HCT116 (cell line): ENCODE data around the gene LRRK1. TPM values are rescaled to one million over a fixed set of nuclear protein-coding genes. Genes with fewer than 3 reads are reported as not detected.

Experiments used
- ATAC-seq: fragments of 200-7000 bp; cut with Tn5 transposase; 2 replicates; pipeline ENCODE4 v1.9.1; 2020; ENCODE audit warnings: mild to moderate bottlenecking, moderate library complexity
- BruUV-seq: library from RNA; stranded (reverse); fragments of 400-500 nt; replicated peaks from 2 replicates; lab custom pipeline; 2021; lab: Mats Ljungman, UMichigan
- CTCF ChIA-PET: fragments of 300-600 bp; sonication (Branson Sonifier 250); formaldehyde crosslinking; loops from one replicate; lab custom pipeline; 2021; ENCODE audit warnings: antibody characterized with exemption; lab: Charles Lee
- POLR2A ChIA-PET: fragments of 300-600, 350-600 bp; sonication (Branson Sonifier 250); formaldehyde crosslinking; loops from one replicate; lab custom pipeline; 2021; ENCODE audit warnings: antibody characterized with exemption; lab: Charles Lee
- RAD21 ChIA-PET, 2 experiments: fragments of 300-600 bp; sonication (Branson Sonifier 250); formaldehyde crosslinking; loops; one replicate each; lab custom pipeline; 2023; ENCODE audit warnings: low total read pairs in 2 of 2; ENCODE audit not compliant: uncharacterized antibody in 2 of 2, unreplicated experiment in 2 of 2, low non-redundant PET in 1 of 2; lab: Charles Lee
- DNase-seq: peaks from one replicate; pipeline ENCODE4 v3.0.0-alpha.2; 2010; ENCODE audit warnings: low read depth, low spot score
- H2AFZ ChIP-seq: fragments of 200-600 bp; shearing (Covaris generic), sonication (generic); 2 replicates; pipeline ENCODE4 v1.6.1; 2017; ENCODE audit warnings: low read depth, mixed run types, mixed read lengths, antibody characterized with exemption, low read length; ENCODE audit not compliant: poor library complexity, severe bottlenecking
- H3K27ac ChIP-seq: 2 replicates; pipeline ENCODE4 v1.5.1; 2012; ENCODE audit warnings: low read depth, low read length
- H3K27me3 ChIP-seq: fragments of 200-600 bp; sonication (generic); 2 replicates; pipeline ENCODE4 v1.6.1; 2016; ENCODE audit warnings: mixed run types, low read length, mixed read lengths; ENCODE audit not compliant: insufficient read depth
- H3K36me3 ChIP-seq, 2 experiments: fragments of 200-500 bp in 1 of 2; fragments of 200-600 bp in 1 of 2; sonication (Bioruptor generic) in 1 of 2; sonication (generic) in 1 of 2; 2 replicates each; pipeline versions ENCODE4 v1.5.1 to v1.6.1; 2014 to 2016; ENCODE audit warnings: low read length in 2 of 2, inconsistent platforms in 1 of 2, mixed read lengths in 1 of 2, mixed run types in 1 of 2; ENCODE audit not compliant: insufficient read depth in 2 of 2, control insufficient read depth in 1 of 2
- H3K4me1 ChIP-seq, 2 experiments: fragments of 200-600 bp in 1 of 2; sonication (generic) in 1 of 2; 2 replicates each; pipeline versions ENCODE4 v1.5.1 to v1.6.1; 2012 to 2017; ENCODE audit warnings: low read length in 2 of 2, inconsistent platforms in 1 of 2, mild to moderate bottlenecking in 1 of 2, mixed read lengths in 1 of 2, mixed run types in 1 of 2, moderate library complexity in 1 of 2; ENCODE audit not compliant: insufficient read depth in 2 of 2, control insufficient read depth in 1 of 2
- H3K4me2 ChIP-seq: fragments of 200-600 bp; sonication (generic); 2 replicates; pipeline ENCODE4 v1.6.1; 2017; ENCODE audit warnings: mixed run types, low read length, mixed read lengths
- H3K4me3 ChIP-seq, 2 experiments: fragments of 200-600 bp in 1 of 2; sonication (generic) in 1 of 2; replicated peaks in 1 of 2; 2 replicates each; pipeline ENCODE4 v1.5.1; 2011 to 2016; ENCODE audit warnings: low read length in 2 of 2, control low read depth in 1 of 2, low read depth in 1 of 2, mild to moderate bottlenecking in 1 of 2, mixed read lengths in 1 of 2, mixed run types in 1 of 2
- H3K79me2 ChIP-seq: fragments of 200-600 bp; sonication (generic); 2 replicates; pipeline ENCODE4 v1.6.1; 2017; ENCODE audit warnings: mild to moderate bottlenecking, mixed run types, low read length, moderate library complexity, mixed read lengths; ENCODE audit not compliant: insufficient read depth
- H3K9ac ChIP-seq: fragments of 200-600 bp; sonication (generic); 2 replicates; pipeline ENCODE4 v1.6.1; 2016; ENCODE audit warnings: low read length, mixed read lengths
- H3K9me2 ChIP-seq: fragments of 200-600 bp; sonication (generic), shearing (Covaris generic); 2 replicates; pipeline ENCODE4 v1.6.1; 2017; ENCODE audit warnings: mixed run types, mild to moderate bottlenecking, moderate library complexity; ENCODE audit not compliant: insufficient read depth
- H3K9me3 ChIP-seq, 2 experiments: fragments of 200-500 bp in 1 of 2; fragments of 200-600 bp in 1 of 2; sonication (Bioruptor generic) in 1 of 2; sonication (generic) in 1 of 2; 2 replicates each; pipeline ENCODE4 v1.6.1; 2014 to 2017; ENCODE audit warnings: low read length in 2 of 2, mixed read lengths in 2 of 2, inconsistent platforms in 1 of 2, low read depth in 1 of 2, mild to moderate bottlenecking in 1 of 2, mixed run types in 1 of 2, moderate library complexity in 1 of 2; ENCODE audit not compliant: control insufficient read depth in 1 of 2, insufficient read depth in 1 of 2
- H4K20me1 ChIP-seq: fragments of 200-600 bp; sonication (generic), shearing (Covaris generic); 2 replicates; pipeline ENCODE4 v1.6.1; 2017; ENCODE audit warnings: mixed run types, mild to moderate bottlenecking, moderate library complexity; ENCODE audit not compliant: insufficient read depth
- CBX3 ChIP-seq: IDR thresholded peaks from 2 replicates; pipeline ENCODE4 v1.6.1; 2012; ENCODE audit warnings: low read depth
- CEBPB ChIP-seq: IDR thresholded peaks from 2 replicates; pipeline ENCODE4 v1.6.1; 2012; ENCODE audit warnings: low read depth
- EZH2 ChIP-seq: fragments of 200-600 bp; sonication (generic); IDR thresholded peaks from 2 replicates; pipeline ENCODE4 v1.6.1; 2017; ENCODE audit warnings: antibody characterized with exemption, mixed run types
- EZH2phosphoT487 ChIP-seq: fragments of 200-600 bp; IDR thresholded peaks from 2 replicates; pipeline ENCODE4 v1.6.1; 2018; ENCODE audit warnings: antibody characterized with exemption, borderline replicate concordance
- MAX ChIP-seq: IDR thresholded peaks from 2 replicates; pipeline ENCODE4 v1.6.1; 2012
- POLR2AphosphoS5 ChIP-seq: IDR thresholded peaks from 2 replicates; pipeline ENCODE4 v1.6.1; 2011; ENCODE audit warnings: mild to moderate bottlenecking, low read depth, low read length, moderate library complexity
- SP1 ChIP-seq: IDR thresholded peaks from 2 replicates; pipeline ENCODE4 v1.6.1; 2012; ENCODE audit warnings: low read depth
- SRF ChIP-seq: IDR thresholded peaks from 2 replicates; pipeline ENCODE4 v1.6.1; 2012; ENCODE audit warnings: low read depth
- YY1 ChIP-seq: IDR thresholded peaks from 2 replicates; pipeline ENCODE4 v1.6.1; 2011; ENCODE audit warnings: low read length, low read depth, moderate library complexity, mild to moderate bottlenecking; ENCODE audit not compliant: insufficient replicate concordance; ENCODE audit errors: extremely low read depth
- ZBTB33 ChIP-seq: IDR thresholded peaks from 2 replicates; pipeline ENCODE4 v1.6.1; 2011; ENCODE audit warnings: mild to moderate bottlenecking, low read length, moderate library complexity; ENCODE audit not compliant: insufficient replicate concordance; ENCODE audit errors: extremely low read depth
- ZNF274 ChIP-seq: fragments of 200-500 bp; sonication (Bioruptor generic); IDR thresholded peaks from 2 replicates; pipeline ENCODE4 v1.6.1; 2014; ENCODE audit warnings: mild to moderate bottlenecking, low read depth, low read length, inconsistent platforms
- intact Hi-C: fragments of 100-400 bp; cut with micrococcal nuclease; formaldehyde crosslinking; loops from 2 replicates; pipeline ENCODE4 v1.10.0; 2022
- total RNA-seq: library from RNA; stranded (reverse); gene quantifications from one replicate; pipeline ENCODE4 v1.2.1, GENCODE V29; 2021; ENCODE audit not compliant: unreplicated experiment

Gene LRRK1
- total RNA-seq, 1 experiment from 2014 or later = 21.6 TPM

- no peaks in the 10 kb centered on the region for H4K20me1 ChIP-seq
- H3K9ac ChIP-seq = no peak overlapping the region
- no peak overlapping the region for H2AFZ ChIP-seq
- H3K36me3 ChIP-seq = peaks cover 0 to 7% of the 10 kb centered on the region in 2 experiments; a peak in 3 of 4 replicates
- no TSS peak for BruUV-seq
- no peak overlapping the region for H3K27ac ChIP-seq
- no peaks in the 10 kb centered on the region for H3K9me2 ChIP-seq
- H3K4me3 ChIP-seq = no peak overlapping the region
- TF ChIP-seq CEBPB = no peak
- no peak for TF ChIP-seq MAX
- no peak for TF ChIP-seq ZBTB33
- TF ChIP-seq SRF = no peak
- TF ChIP-seq YY1 = no peak
- no peak for TF ChIP-seq EZH2phosphoT487
- TF ChIP-seq EZH2 = no peak
- no peak for TF ChIP-seq ZNF274
- TF ChIP-seq SP1 = no peak
- TF ChIP-seq CBX3 = no peak
- TF ChIP-seq POLR2AphosphoS5 = no peak
- ChIA-PET CTCF (no interaction called here), RAD21 (no interaction called here), POLR2A (no interaction called here)
- DNase-seq = no peak
- H3K4me1 ChIP-seq = no peaks in the 10 kb centered on the region
- no peak for ATAC-seq
- H3K4me2 ChIP-seq = no peak overlapping the region
- no peaks in the 10 kb centered on the region for H3K9me3 ChIP-seq
- no peaks in the 10 kb centered on the region for H3K79me2 ChIP-seq
- intact Hi-C loops = no loop called here
- H3K27me3 ChIP-seq = no peaks in the 10 kb centered on the region
Measured at GRCh38 chr15:101056366-101057334, 137.5 kb downstream of the LRRK1 start.
